BJ (cell line): ENCODE measurements around the gene EXOC7. TPM values are rescaled to one million over a fixed set of nuclear protein-coding genes. Genes with fewer than 3 reads are reported as not detected.

Source experiments
- CTCF ChIA-PET: fragments of 350-600 bp; formaldehyde crosslinking; extraction: SDS; loops from one replicate; lab custom pipeline; 2021; ENCODE audit warnings: antibody characterized with exemption, inconsistent platforms; lab: Yijun Ruan, JAX
- POLR2A ChIA-PET: fragments of 300-600 bp; sonication (Branson Sonifier 250); formaldehyde crosslinking; extraction: SDS; loops from one replicate; lab custom pipeline; 2021; ENCODE audit warnings: antibody characterized with exemption; lab: Charles Lee
- DNase-seq: peaks from one replicate; pipeline ENCODE4 v3.0.0-alpha.2; 2011; ENCODE audit warnings: low read depth
- H3K27me3 ChIP-seq: 2 replicates; pipeline ENCODE4 v1.6.0; 2011; ENCODE audit warnings: low read length; ENCODE audit not compliant: control insufficient read depth, insufficient read depth
- H3K36me3 ChIP-seq: 2 replicates; pipeline ENCODE4 v1.5.1; 2011; ENCODE audit warnings: low read length; ENCODE audit not compliant: control insufficient read depth, insufficient read depth
- H3K4me3 ChIP-seq: 2 replicates; pipeline ENCODE4 v1.5.1; 2011; ENCODE audit warnings: low read depth, mild to moderate bottlenecking, control low read depth, low read length
- CTCF ChIP-seq: IDR thresholded peaks from 2 replicates; pipeline ENCODE4 v1.5.1; 2011; ENCODE audit warnings: low read depth, mild to moderate bottlenecking, control low read depth, inconsistent platforms, low read length, moderate library complexity; ENCODE audit not compliant: insufficient read depth
- polyA plus RNA-seq: library from polyadenylated mRNA; depleted of rRNA; stranded (reverse); fragments of >200 nt; gene quantifications from 2 replicates; pipeline ENCODE4 v1.2.3, GENCODE V29; 2011

The EXOC7 gene
- polyA plus RNA-seq, 1 experiment = 122 TPM

GRCh38 chr17:76146053-76146851 is 42.7 kb upstream of the EXOC7 start:
- ChIA-PET POLR2A (no interaction called here), CTCF (interaction anchor here (0.6 to 1.5 kb wide), 6 partner anchors 9 to 132 kb away, joined by 3 to 4 read pairs (median 3); no protein-coding TSS in a partner anchor)
- H3K36me3 ChIP-seq = no peaks in the 10 kb centered on the region
- no peak overlapping the region for H3K4me3 ChIP-seq
- peaks cover 5% of the 10 kb centered on the region for H3K27me3 ChIP-seq
- DNase-seq = no peak
- no peak for TF ChIP-seq CTCF

DNA sequence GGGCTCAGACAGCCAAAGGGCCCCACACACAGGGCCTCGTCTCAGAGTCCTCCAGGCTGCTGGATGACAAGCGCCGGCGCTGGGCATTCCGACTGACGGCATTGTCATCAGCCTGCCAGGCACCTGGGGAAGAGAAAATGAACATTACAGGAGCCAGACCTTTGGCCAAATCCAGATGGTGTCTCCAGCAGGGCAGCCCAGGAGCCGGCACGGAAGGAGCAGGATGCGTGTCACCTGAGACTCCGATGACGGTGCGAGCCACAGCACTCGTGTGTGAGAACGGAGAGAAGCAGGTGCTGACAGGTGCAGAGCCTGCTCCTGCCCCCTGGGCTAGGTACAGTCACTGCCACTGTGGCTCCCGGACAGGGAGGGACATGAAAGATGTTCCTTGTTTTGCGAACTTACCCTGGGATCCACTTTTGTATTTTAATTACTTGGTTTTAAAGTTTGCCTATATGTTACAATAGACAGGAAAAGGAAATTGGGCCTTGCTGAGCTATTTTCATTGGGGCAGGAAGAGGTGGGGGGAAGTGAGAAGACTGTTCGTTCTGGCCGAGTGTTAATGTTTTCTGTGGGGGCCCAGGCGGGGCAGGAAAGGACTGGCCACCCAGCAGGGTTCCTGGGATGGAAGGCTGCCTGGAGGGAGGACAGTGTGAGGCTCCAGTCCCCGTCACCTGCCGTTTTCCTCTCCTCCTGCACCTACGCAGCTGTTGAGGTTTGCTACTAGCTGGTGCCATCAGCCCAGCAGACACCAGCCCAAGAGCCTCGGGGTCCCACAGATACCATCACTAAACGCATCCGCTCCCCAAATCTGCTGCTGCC is 41.9 kb upstream of the EXOC7 start:
- no peak for DNase-seq
- Histone ChIP-seq H3K4me3 (no peak overlapping the region), H3K36me3 (no peaks in the 10 kb centered on the region), H3K27me3 (peaks cover 9% of the 10 kb centered on the region)
- TF ChIP-seq CTCF = no peak
- ChIA-PET POLR2A (no interaction called here), CTCF (interaction anchor here (1.1 to 3.1 kb wide), 3 partner anchors 8 to 133 kb away, joined by 3 to 19 read pairs (median 4); no protein-coding TSS in a partner anchor)

DNA sequence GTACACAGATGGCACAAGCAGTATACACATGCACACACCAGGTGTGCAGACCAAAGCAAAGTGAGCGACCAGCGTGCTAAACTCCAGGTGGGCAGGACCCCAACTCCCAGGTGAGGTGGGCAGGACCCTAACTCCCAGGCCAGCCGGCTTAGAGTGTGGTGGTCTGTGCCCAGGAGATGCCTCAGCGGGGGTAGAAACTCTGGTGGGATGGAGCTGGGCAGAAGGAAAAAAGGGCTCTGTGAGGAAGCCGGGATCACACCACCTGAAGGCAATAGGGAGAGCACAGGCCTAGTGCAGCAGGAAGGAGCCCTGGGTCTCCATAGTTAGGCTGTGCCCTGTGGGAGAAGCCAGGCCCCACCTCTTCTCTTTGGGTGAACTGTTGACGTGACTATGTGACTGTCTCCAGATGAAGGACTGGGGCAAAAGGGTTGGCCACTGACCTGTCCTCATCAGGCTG is 39.0 kb upstream of the EXOC7 start:
- H3K36me3 ChIP-seq = no peaks in the 10 kb centered on the region
- no peak for DNase-seq
- H3K27me3 ChIP-seq = peaks cover 28% of the 10 kb centered on the region
- H3K4me3 ChIP-seq = no peak overlapping the region
- CTCF ChIA-PET = interaction anchor here (1.2 to 3.7 kb wide), 7 partner anchors 10 to 137 kb away, joined by 3 to 19 read pairs (median 7); no protein-coding TSS in a partner anchor
- TF ChIP-seq CTCF = no peak
- POLR2A ChIA-PET = no interaction called here

- no peak for TF ChIP-seq CTCF
- CTCF ChIA-PET = interaction anchor here (0.6 to 3.7 kb wide), 10 partner anchors 11 to 138 kb away, joined by 3 to 16 read pairs (median 6); partner anchors contain the start of gene EXOC7
- DNase-seq = no peak
- POLR2A ChIA-PET = no interaction called here
- Histone ChIP-seq H3K36me3 (no peaks in the 10 kb centered on the region), H3K4me3 (no peak overlapping the region), H3K27me3 (peaks cover 28% of the 10 kb centered on the region)
Observed at GRCh38 chr17:76142039-76142584, 38.5 kb upstream of the EXOC7 start.
